Caco-2 (cell line): ENCODE measurements around the gene PEA15. TPM values are rescaled to one million over a fixed set of nuclear protein-coding genes. Genes with fewer than 3 reads are reported as not detected.

ENCODE experiments used
- BruUV-seq: library from RNA; stranded (reverse); fragments of 400-500 nt; replicated peaks from 2 replicates; lab custom pipeline; 2021; lab: Mats Ljungman, UMichigan
- CTCF ChIA-PET: fragments of 300-600 bp; sonication (Branson Sonifier 250); formaldehyde crosslinking; loops from one replicate; lab custom pipeline; 2022; ENCODE audit warnings: antibody characterized with exemption; lab: Charles Lee
- POLR2A ChIA-PET: fragments of 300-600 bp; sonication (Branson Sonifier 250); formaldehyde crosslinking; loops from one replicate; lab custom pipeline; 2022; ENCODE audit warnings: antibody characterized with exemption; lab: Charles Lee
- DNase-seq, 2 experiments: peaks; one replicate each; pipeline versions ENCODE4 v3.0.0 to v3.0.0-alpha.2; 2020 to 2022
- H3K27me3 ChIP-seq: replicated peaks from 2 replicates; pipeline ENCODE4 v1.6.0; 2011; ENCODE audit warnings: low read length; ENCODE audit not compliant: control insufficient read depth, insufficient read depth
- H3K36me3 ChIP-seq: 2 replicates; pipeline ENCODE4 v1.5.1; 2011; ENCODE audit warnings: low read length; ENCODE audit not compliant: control insufficient read depth, insufficient read depth
- H3K4me1 ChIP-seq: fragments of 250-450 bp; sonication (Bioruptor Pico); 2 replicates; pipeline ENCODE4 v1.5.1; 2020; ENCODE audit warnings: mild to moderate bottlenecking
- H3K4me3 ChIP-seq: 2 replicates; pipeline ENCODE4 v1.5.1; 2011; ENCODE audit warnings: low read depth, mild to moderate bottlenecking, control low read depth, low read length
- H3K9me3 ChIP-seq: fragments of 250-450 bp; sonication (Bioruptor Pico); 2 replicates; pipeline ENCODE4 v1.5.1; 2020; ENCODE audit warnings: mild to moderate bottlenecking, moderate library complexity
- H3K27ac Mint-ChIP-seq: one replicate; pipeline ENCODE4 v1.8.0; 2022; ENCODE audit warnings: mixed read lengths; ENCODE audit not compliant: unreplicated experiment
- H3K27me3 Mint-ChIP-seq: one replicate; pipeline ENCODE4 v1.8.0; 2022; ENCODE audit warnings: mixed read lengths; ENCODE audit not compliant: insufficient read depth, unreplicated experiment
- H3K36me3 Mint-ChIP-seq: one replicate; pipeline ENCODE4 v1.8.0; 2022; ENCODE audit warnings: mild to moderate bottlenecking, mixed read lengths; ENCODE audit not compliant: insufficient read depth, unreplicated experiment
- H3K4me1 Mint-ChIP-seq: one replicate; pipeline ENCODE4 v1.8.0; 2022; ENCODE audit warnings: low read depth, mixed read lengths; ENCODE audit not compliant: unreplicated experiment
- H3K4me3 Mint-ChIP-seq: one replicate; pipeline ENCODE4 v1.8.0; 2022; ENCODE audit warnings: mild to moderate bottlenecking, moderate library complexity, mixed read lengths; ENCODE audit not compliant: unreplicated experiment
- H3K9me3 Mint-ChIP-seq: one replicate; pipeline ENCODE4 v1.8.0; 2022; ENCODE audit warnings: mixed read lengths; ENCODE audit not compliant: unreplicated experiment
- CTCF ChIP-seq, 2 experiments: fragments of 200-600 bp in 1 of 2; IDR thresholded peaks; 1 replicate in 1 of 2; 2 replicates in 1 of 2; pipeline versions ENCODE4 v1.5.1 to v1.8.0; 2011 to 2022; ENCODE audit warnings: antibody characterized with exemption in 1 of 2, control low read depth in 1 of 2, inconsistent platforms in 1 of 2, low read depth in 1 of 2, low read length in 1 of 2, mild to moderate bottlenecking in 1 of 2, moderate library complexity in 1 of 2; ENCODE audit not compliant: insufficient read depth in 1 of 2, severe bottlenecking in 1 of 2, unreplicated experiment in 1 of 2
- intact Hi-C: fragments of 100-400 bp; cut with micrococcal nuclease; formaldehyde crosslinking; loops from one replicate; pipeline ENCODE4 v1.10.0; 2022; ENCODE audit not compliant: unreplicated experiment
- total RNA-seq: library from RNA; stranded (reverse); gene quantifications from 2 replicates; pipeline ENCODE4 v1.2.3, GENCODE V29; 2022

Gene PEA15
- total RNA-seq, 1 experiment from 2014 or later, result 85.1 TPM

DNA sequence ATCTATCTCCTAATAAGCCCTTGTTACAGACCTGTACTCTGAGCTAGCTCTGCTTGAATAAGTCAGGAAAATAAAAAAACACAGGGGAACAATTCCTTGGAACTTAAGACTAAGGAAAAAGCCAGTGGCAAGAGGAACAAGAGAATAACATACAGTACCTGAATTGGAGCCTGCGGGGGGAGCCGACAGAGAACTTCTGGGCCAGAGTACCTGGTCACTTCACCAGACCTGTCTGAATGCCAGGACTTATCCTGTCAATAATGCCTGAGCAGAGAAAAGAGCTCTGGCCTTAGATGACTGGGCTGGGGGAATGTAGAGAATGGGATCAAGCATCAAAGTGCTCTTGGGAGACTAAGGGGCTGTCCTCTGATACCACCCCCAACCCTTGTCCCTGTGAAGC lies 15.1 kb downstream of the PEA15 start:
- peaks cover 9% of the 10 kb centered on the region for H3K4me1 Mint-ChIP-seq
- Histone ChIP-seq H3K4me3 (no peak overlapping the region), H3K9me3 (no peaks in the 10 kb centered on the region), H3K27me3 (no peaks in the 10 kb centered on the region), H3K36me3 (peaks cover 4% of the 10 kb centered on the region), H3K4me1 (0 out of 2 replicates have a peak, but pooled peaks cover 6% of the 10 kb centered on the region)
- no peak for DNase-seq
- H3K4me3 Mint-ChIP-seq, result no peak overlapping the region
- no TSS peak for BruUV-seq
- CTCF ChIA-PET, result interaction anchor here (0.8 to 4.9 kb wide), 15 partner anchors 8 to 156 kb away, joined by 3 to 106 read pairs (median 7); partner anchors contain the start of genes CASQ1 and IGSF8
- intact Hi-C loops, result no loop called here
- POLR2A ChIA-PET, result interaction anchor here (1.3 kb wide), 1 partner anchor 32 kb away, joined by 6 read pairs; no protein-coding TSS in a partner anchor
- peaks cover 40% of the 10 kb centered on the region for H3K36me3 Mint-ChIP-seq
- H3K9me3 Mint-ChIP-seq, result no peaks in the 10 kb centered on the region
- H3K27ac Mint-ChIP-seq, result no peak overlapping the region
- TF ChIP-seq CTCF (IDR thresholded peaks at IDR 0.05; ENCODE audit: insufficient read depth in 1 of 2, low read depth in 1 of 2, low read length in 1 of 2, severe bottlenecking in 1 of 2, unreplicated experiment in 1 of 2), result no peak
- H3K27me3 Mint-ChIP-seq, result no peaks in the 10 kb centered on the region

DNA sequence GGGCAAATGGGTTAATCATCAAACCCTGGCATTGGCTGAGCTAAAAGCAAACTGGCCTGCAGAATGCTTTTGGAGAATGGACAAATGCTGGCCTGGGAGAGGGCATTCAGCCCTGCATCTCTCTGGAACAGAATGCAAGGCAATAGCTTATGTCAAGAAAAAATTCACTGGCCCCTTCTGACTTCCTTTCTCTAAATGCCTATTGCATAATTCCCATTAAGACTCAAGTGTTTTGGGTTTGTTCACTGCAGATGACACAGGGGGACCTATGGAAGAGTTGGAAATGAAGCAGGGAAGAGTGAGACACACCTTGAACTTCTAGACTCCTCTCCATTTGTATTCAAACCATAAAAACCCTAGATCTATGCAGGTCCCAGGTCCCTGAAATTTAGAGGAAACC lies 15.9 kb downstream of the PEA15 start:
- POLR2A ChIA-PET, result no interaction called here
- Histone ChIP-seq H3K36me3 (peaks cover 4% of the 10 kb centered on the region), H3K27me3 (no peaks in the 10 kb centered on the region), H3K4me1 (0 out of 2 replicates have a peak, but pooled peaks cover 6% of the 10 kb centered on the region), H3K4me3 (no peak overlapping the region), H3K9me3 (no peaks in the 10 kb centered on the region)
- H3K36me3 Mint-ChIP-seq, result peaks cover 33% of the 10 kb centered on the region
- no peak for TF ChIP-seq CTCF (IDR thresholded peaks at IDR 0.05; ENCODE audit: insufficient read depth in 1 of 2, low read depth in 1 of 2, low read length in 1 of 2, severe bottlenecking in 1 of 2, unreplicated experiment in 1 of 2)
- no TSS peak for BruUV-seq
- intact Hi-C loops, result no loop called here
- H3K4me1 Mint-ChIP-seq, result peaks cover 9% of the 10 kb centered on the region
- H3K27me3 Mint-ChIP-seq, result no peaks in the 10 kb centered on the region
- CTCF ChIA-PET, result interaction anchor here (4.9 kb wide), 1 partner anchor 29 kb away, joined by 106 read pairs; the partner anchor contains the start of gene CASQ1
- no peak for DNase-seq
- H3K4me3 Mint-ChIP-seq, result no peak overlapping the region
- no peaks in the 10 kb centered on the region for H3K9me3 Mint-ChIP-seq
- no peak overlapping the region for H3K27ac Mint-ChIP-seq

DNA sequence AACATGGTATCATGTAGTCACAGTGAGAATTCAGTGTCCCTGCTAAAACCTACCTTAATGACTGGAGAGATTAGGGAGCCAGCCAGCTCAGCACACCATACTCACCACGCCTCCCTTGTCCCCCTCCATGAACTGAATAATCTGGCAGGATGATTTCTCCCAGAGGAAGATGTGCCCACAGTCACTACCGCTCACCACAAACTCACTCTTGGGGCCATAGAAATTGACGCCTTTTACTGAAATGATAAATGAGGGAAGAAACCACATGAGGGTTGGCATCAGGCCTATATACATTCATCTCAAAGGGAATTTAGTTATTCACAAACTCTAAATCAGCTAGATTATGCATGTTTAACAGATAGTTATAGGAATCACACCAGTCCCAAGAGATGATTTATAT lies 17.4 kb downstream of the PEA15 start:
- Histone ChIP-seq H3K4me1 (0 out of 2 replicates have a peak, but pooled peaks cover under 1% of the 10 kb centered on the region), H3K4me3 (no peak overlapping the region), H3K9me3 (no peaks in the 10 kb centered on the region), H3K27me3 (no peaks in the 10 kb centered on the region), H3K36me3 (peaks cover 4% of the 10 kb centered on the region)
- no peak for TF ChIP-seq CTCF (IDR thresholded peaks at IDR 0.05; ENCODE audit: insufficient read depth in 1 of 2, low read depth in 1 of 2, low read length in 1 of 2, severe bottlenecking in 1 of 2, unreplicated experiment in 1 of 2)
- ChIA-PET CTCF (interaction anchor here (1.6 to 4.9 kb wide), 2 partner anchors 29 to 30 kb away, joined by 4 to 106 read pairs; partner anchors contain the start of gene CASQ1), POLR2A (no interaction called here)
- no peaks in the 10 kb centered on the region for H3K9me3 Mint-ChIP-seq
- H3K4me1 Mint-ChIP-seq, result peaks cover under 1% of the 10 kb centered on the region
- BruUV-seq, result no TSS peak
- intact Hi-C loops, result no loop called here
- no peak overlapping the region for H3K27ac Mint-ChIP-seq
- no peak for DNase-seq
- H3K36me3 Mint-ChIP-seq, result peaks cover 29% of the 10 kb centered on the region
- H3K27me3 Mint-ChIP-seq, result no peaks in the 10 kb centered on the region
- H3K4me3 Mint-ChIP-seq, result no peak overlapping the region
